K562 (cell line): ENCODE measurements around the gene RIN3. TPM values are rescaled to one million over a fixed set of nuclear protein-coding genes. Genes with fewer than 3 reads are reported as not detected.

Experiments used
- ATAC-seq: fragments of 200-7000 bp; cut with Tn5 transposase; 3 replicates; pipeline ENCODE4 v1.9.1; 2020; ENCODE audit warnings: moderate library complexity
- BruUV-seq: library from RNA; stranded (reverse); fragments of 400-500 nt; replicated peaks from 2 replicates; lab custom pipeline; 2021; lab: Mats Ljungman, UMichigan
- CTCF ChIA-PET: fragments of 300-600 bp; formaldehyde crosslinking; extraction: SDS; loops from one replicate; lab custom pipeline; 2021; ENCODE audit warnings: low intra/inter-chr PET ratio; lab: Yijun Ruan, JAX
- POLR2A ChIA-PET: fragments of 300-600, 350-650 bp; sonication (Branson Sonifier 250); formaldehyde crosslinking; extraction: SDS; loops from one replicate; lab custom pipeline; 2021; ENCODE audit warnings: antibody characterized with exemption, inconsistent platforms; lab: Yijun Ruan, JAX
- DNase-seq, 4 experiments: peaks; one replicate each; pipeline versions ENCODE4 v3.0.0 to v3.0.0-alpha.2; 2011 to 2018; ENCODE audit warnings: low spot score in 3 of 4, mixed read lengths in 3 of 4; ENCODE audit errors: extremely low read depth in 1 of 4
- FAIRE-seq: peaks from 2 replicates; lab custom pipeline; 2011; peaks lifted over from hg19 to GRCh38; lab: Jason Lieb, UNC
- H2AFZ ChIP-seq: 2 replicates; pipeline ENCODE4 v1.6.0; 2011; ENCODE audit warnings: low read depth, low read length, control low read depth, inconsistent platforms
- H3K27ac ChIP-seq: fragments of 200-600 bp; 3 replicates; pipeline ENCODE4 v1.8.0; 2011; ENCODE audit warnings: low read depth, mild to moderate bottlenecking, control low read depth, inconsistent platforms, low read length, moderate library complexity, mixed read lengths; ENCODE audit errors: extremely low read depth
- H3K27me3 ChIP-seq, 2 experiments: fragments of 300-600 bp in 1 of 2; 2 replicates in 1 of 2; 3 replicates in 1 of 2; pipeline versions ENCODE4 v1.6.0 to v1.8.0; 2011; ENCODE audit warnings: inconsistent platforms in 2 of 2, low read length in 2 of 2, mild to moderate bottlenecking in 1 of 2, mixed read lengths in 1 of 2, moderate library complexity in 1 of 2; ENCODE audit not compliant: control insufficient read depth in 2 of 2, insufficient read depth in 2 of 2
- H3K36me3 ChIP-seq: fragments of 300-600 bp; 3 replicates; pipeline ENCODE4 v1.8.0; 2011; ENCODE audit warnings: mild to moderate bottlenecking, low read length, inconsistent platforms; ENCODE audit not compliant: control insufficient read depth, insufficient read depth
- H3K4me1 ChIP-seq, 2 experiments: fragments of 200-600 bp in 1 of 2; replicated peaks in 1 of 2; 2 replicates in 1 of 2; 3 replicates in 1 of 2; pipeline versions ENCODE4 v1.5.1 to v1.8.0; 2011; ENCODE audit warnings: inconsistent platforms in 2 of 2, low read length in 2 of 2, mild to moderate bottlenecking in 1 of 2, mixed read lengths in 1 of 2, moderate library complexity in 1 of 2; ENCODE audit not compliant: control insufficient read depth in 2 of 2, insufficient read depth in 2 of 2
- H3K4me2 ChIP-seq: 2 replicates; pipeline ENCODE4 v1.6.1; 2011; ENCODE audit warnings: low read length, control low read depth, inconsistent platforms, mixed read lengths; ENCODE audit not compliant: insufficient read depth
- H3K4me3 ChIP-seq: fragments of 200-600 bp; sonication (generic), shearing (Covaris generic); 2 replicates; pipeline ENCODE4 v1.5.1; 2016; ENCODE audit warnings: control low read depth, inconsistent platforms
- H3K79me2 ChIP-seq: fragments of 200-600 bp; 3 replicates; pipeline ENCODE4 v1.8.0; 2011; ENCODE audit warnings: low read length, inconsistent platforms; ENCODE audit not compliant: control insufficient read depth, insufficient read depth
- H3K9ac ChIP-seq, 2 experiments: 2 replicates each; pipeline versions ENCODE4 v1.6.0 to v1.6.1; 2011; ENCODE audit warnings: low read depth in 2 of 2, low read length in 2 of 2, control low read depth in 1 of 2, inconsistent platforms in 1 of 2, mild to moderate bottlenecking in 1 of 2, mixed read lengths in 1 of 2; ENCODE audit not compliant: insufficient read depth in 1 of 2
- H3K9me1 ChIP-seq: one replicate; pipeline ENCODE4 v1.6.0; 2011; ENCODE audit warnings: inconsistent platforms, mild to moderate bottlenecking, low read length, moderate library complexity; ENCODE audit not compliant: control insufficient read depth, insufficient read depth
- H3K9me3 ChIP-seq: replicated peaks from 2 replicates; pipeline ENCODE4 v1.5.1; 2011; ENCODE audit warnings: low read depth, low read length, inconsistent platforms; ENCODE audit not compliant: control insufficient read depth, insufficient read depth
- H4K20me1 ChIP-seq: replicated peaks from 2 replicates; pipeline ENCODE4 v1.6.1; 2011; ENCODE audit warnings: low read length, inconsistent platforms, mixed read lengths; ENCODE audit not compliant: control insufficient read depth, insufficient read depth
- KLF10 ChIP-seq: fragments of 250-450 bp; sonication (Bioruptor Pico); IDR thresholded peaks from 2 replicates; pipeline ENCODE4 v1.6.1; 2021; ENCODE audit warnings: matching md5 sums
- PHB ChIP-seq: fragments of 250-450 bp; sonication (Bioruptor Pico); IDR thresholded peaks from 2 replicates; pipeline ENCODE4 v1.5.0; 2021
- PHF8 ChIP-seq: fragments of 200-600 bp; sonication (generic); IDR thresholded peaks from 2 replicates; pipeline ENCODE4 v1.6.1; 2012; ENCODE audit warnings: mixed run types, mild to moderate bottlenecking, inconsistent platforms, low read length, moderate library complexity, borderline replicate concordance
- PTRF ChIP-seq: fragments of 450-650 bp; IDR thresholded peaks from 2 replicates; pipeline ENCODE4 v1.6.1; 2016; ENCODE audit warnings: mild to moderate bottlenecking, missing genetic modification characterization, missing compliant biosample characterization
- RNF2 ChIP-seq: sonication (generic); IDR thresholded peaks from 2 replicates; pipeline ENCODE4 v1.6.1; 2016
- ZNF316 ChIP-seq: fragments of 450-650 bp; IDR thresholded peaks from 2 replicates; pipeline ENCODE4 v1.6.1; 2016
- WGBS: fragments of 100-300 bp; shearing (Covaris generic); methylation state at CpG from one replicate; pipeline ENCODE4 v1.1.6; 2016; ENCODE audit warnings: low coverage, mixed read lengths; ENCODE audit not compliant: insufficient coverage; ENCODE audit errors: missing lambda C conversion rate; 5-methylcytosine and 5-hydroxymethylcytosine counted together
- in situ Hi-C: fragments of 300-500 bp; cut with MboI; formaldehyde crosslinking; loops from 4 replicates; pipeline ENCODE4 v1.15.0; 2018; ENCODE audit warnings: inconsistent platforms, mixed read lengths
- intact Hi-C: fragments of 100-400 bp; cut with micrococcal nuclease; formaldehyde crosslinking; loops from 2 replicates; pipeline ENCODE4 v1.14.2; 2022
- polyA plus RNA-seq, 8 experiments: library from polyadenylated mRNA; depleted of rRNA in 4 of 8; stranded (reverse) in 5 of 8; unstranded in 3 of 8; fragments of >200 nt; fragmentation: Nextera tagmentation in 2 of 8; fragmentation: Illumina TruSeq in 1 of 8; extraction: Ambion mirVana in 2 of 8; extraction: Trizol in 1 of 8; gene quantifications; 2 replicates each; pipeline versions ENCODE4 v1.2.1 to v1.2.3, GENCODE V29; 2011 to 2014; ENCODE audit warnings: inconsistent platforms in 1 of 8, missing spikeins in 1 of 8
- total RNA-seq, 7 experiments: library from RNA; depleted of rRNA in 6 of 7; stranded (reverse); fragments of >200 nt in 6 of 7; fragmentation: Illumina TruSeq in 2 of 7; extraction: Trizol in 2 of 7; gene quantifications; 2 replicates each; pipeline versions ENCODE4 v1.2.1 to v1.2.3, GENCODE V29; 2011 to 2021; ENCODE audit warnings: low replicate concordance in 1 of 7
- TF ChIP-seq, protein P1 (sequence below), 2 experiments: fragments of 450-650 bp in 1 of 2; IDR thresholded peaks; 2 replicates each; pipeline ENCODE4 v1.6.1; 2011 to 2017; ENCODE audit warnings: low read depth in 2 of 2, antibody characterized with exemption in 1 of 2, borderline replicate concordance in 1 of 2, low read length in 1 of 2, mild to moderate bottlenecking in 1 of 2, mixed read lengths in 1 of 2; ENCODE audit not compliant: control insufficient read depth in 1 of 2

The RIN3 gene
- total and polyA plus RNA-seq, 9 of the 15 experiments (the other 6 are each of a cell fraction or from before 2014, with no cell fraction given) = 0.01 to 0.49 (median 0.08) TPM; not detected in 5

DNA sequence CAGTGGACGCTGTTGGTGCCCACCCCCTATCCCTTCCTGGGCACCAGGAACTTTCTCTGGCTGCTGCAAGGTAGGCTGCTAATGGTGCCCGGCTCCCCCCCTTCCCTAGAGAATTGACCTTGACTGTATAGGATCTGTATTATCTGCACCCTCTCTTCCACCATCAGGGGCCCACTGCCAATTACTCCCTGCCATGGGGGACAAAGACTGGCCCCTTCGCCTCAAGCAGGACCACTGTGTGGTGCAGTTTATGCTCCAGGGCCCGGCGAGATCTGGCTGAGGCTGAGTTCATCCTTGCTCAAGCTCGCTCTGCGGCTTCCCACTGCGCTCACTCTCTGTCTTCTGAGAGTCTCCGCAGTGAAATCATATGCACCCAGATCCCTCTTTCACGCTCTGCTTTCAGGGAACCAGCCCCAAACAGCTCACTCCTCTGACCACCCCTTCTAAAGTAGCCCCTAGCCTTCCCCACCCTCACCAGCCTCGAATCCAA, 139.6 kb downstream of the RIN3 start (continued):
- TF ChIP-seq, protein P1, sequence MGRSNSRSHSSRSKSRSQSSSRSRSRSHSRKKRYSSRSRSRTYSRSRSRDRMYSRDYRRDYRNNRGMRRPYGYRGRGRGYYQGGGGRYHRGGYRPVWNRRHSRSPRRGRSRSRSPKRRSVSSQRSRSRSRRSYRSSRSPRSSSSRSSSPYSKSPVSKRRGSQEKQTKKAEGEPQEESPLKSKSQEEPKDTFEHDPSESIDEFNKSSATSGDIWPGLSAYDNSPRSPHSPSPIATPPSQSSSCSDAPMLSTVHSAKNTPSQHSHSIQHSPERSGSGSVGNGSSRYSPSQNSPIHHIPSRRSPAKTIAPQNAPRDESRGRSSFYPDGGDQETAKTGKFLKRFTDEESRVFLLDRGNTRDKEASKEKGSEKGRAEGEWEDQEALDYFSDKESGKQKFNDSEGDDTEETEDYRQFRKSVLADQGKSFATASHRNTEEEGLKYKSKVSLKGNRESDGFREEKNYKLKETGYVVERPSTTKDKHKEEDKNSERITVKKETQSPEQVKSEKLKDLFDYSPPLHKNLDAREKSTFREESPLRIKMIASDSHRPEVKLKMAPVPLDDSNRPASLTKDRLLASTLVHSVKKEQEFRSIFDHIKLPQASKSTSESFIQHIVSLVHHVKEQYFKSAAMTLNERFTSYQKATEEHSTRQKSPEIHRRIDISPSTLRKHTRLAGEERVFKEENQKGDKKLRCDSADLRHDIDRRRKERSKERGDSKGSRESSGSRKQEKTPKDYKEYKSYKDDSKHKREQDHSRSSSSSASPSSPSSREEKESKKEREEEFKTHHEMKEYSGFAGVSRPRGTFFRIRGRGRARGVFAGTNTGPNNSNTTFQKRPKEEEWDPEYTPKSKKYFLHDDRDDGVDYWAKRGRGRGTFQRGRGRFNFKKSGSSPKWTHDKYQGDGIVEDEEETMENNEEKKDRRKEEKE (IDR thresholded peaks at IDR 0.05; ENCODE audit: borderline replicate concordance in 1 of 2, control insufficient read depth in 1 of 2, low read depth in 2 of 2, low read length in 1 of 2) = no peak
- TF ChIP-seq PHB (CRISPR knock-in tag) (no peak), PHF8 (no peak), RNF2 (no peak), PTRF (tag) (no peak)

DNA sequence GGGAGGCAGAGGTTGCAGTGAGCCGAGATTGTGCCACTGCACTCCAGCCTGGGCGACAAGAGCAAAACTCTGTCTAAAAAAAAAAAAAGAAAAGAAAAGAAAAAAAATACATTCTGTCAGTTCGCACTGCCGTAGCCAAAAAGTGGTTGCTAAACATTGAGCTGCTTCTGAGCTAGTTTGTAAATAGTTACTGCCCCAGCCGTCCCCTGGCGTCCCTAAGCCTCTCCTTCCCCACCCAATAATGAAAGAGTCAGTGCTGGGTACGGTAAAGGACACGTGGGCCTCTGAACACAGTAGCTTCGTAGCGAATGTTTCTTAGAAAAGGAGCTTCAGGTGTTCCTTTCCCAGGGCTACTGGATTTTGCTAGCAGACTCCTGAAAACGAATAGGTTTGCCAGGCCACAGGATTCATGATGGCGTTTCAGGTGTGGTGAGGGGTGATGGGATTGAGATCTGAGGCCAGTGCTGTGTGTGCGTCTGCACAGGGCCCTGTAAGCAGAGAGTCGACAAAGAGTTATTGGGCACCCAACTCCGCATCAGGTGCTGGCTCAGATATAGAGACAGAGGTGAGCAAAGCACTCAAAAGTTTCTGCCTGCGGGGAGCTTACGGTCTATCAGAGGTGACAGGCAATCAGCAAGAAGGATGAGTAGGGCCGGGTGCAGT, 140.8 kb downstream of the RIN3 start:
- Histone ChIP-seq H3K79me2 (no peaks in the 10 kb centered on the region), H3K4me3 (no peak overlapping the region), H3K9ac (no peak overlapping the region), H2AFZ (no peak overlapping the region), H3K9me1 (no peaks in the 10 kb centered on the region), H3K27me3 (peaks cover 0 to 38% of the 10 kb centered on the region in 2 experiments; a peak in 2 of 5 replicates), H3K36me3 (no peaks in the 10 kb centered on the region), H3K4me1 (peaks cover 0 to 11% of the 10 kb centered on the region in 2 experiments; a peak in 3 of 5 replicates), H3K4me2 (no peak overlapping the region), H3K27ac (no peak overlapping the region), H4K20me1 (no peaks in the 10 kb centered on the region), H3K9me3 (no peaks in the 10 kb centered on the region)
- no TSS peak for BruUV-seq
- TF ChIP-seq ZNF316 = no peak
- no peak for TF ChIP-seq KLF10 (CRISPR knock-in tag)
- no peak for FAIRE-seq
- POLR2A ChIA-PET = no interaction called here
- in situ Hi-C loops = no loop called here
- 12% methylated on average over 13 of the region's 18 CpGs for WGBS
- CTCF ChIA-PET = no interaction called here
- intact Hi-C loops = no loop called here
- DNase-seq = no peak
- no peak for ATAC-seq
